HG03457 (cell line): ENCODE data around the gene TMIE.

Source experiments
- ATAC-seq: cut with Tn5 transposase; IDR thresholded peaks from one replicate; pipeline ENCODE4 v1.9.1; 2021; ENCODE audit warnings: moderate number of reproducible peaks; ENCODE audit not compliant: unreplicated experiment

The TMIE gene

DNA sequence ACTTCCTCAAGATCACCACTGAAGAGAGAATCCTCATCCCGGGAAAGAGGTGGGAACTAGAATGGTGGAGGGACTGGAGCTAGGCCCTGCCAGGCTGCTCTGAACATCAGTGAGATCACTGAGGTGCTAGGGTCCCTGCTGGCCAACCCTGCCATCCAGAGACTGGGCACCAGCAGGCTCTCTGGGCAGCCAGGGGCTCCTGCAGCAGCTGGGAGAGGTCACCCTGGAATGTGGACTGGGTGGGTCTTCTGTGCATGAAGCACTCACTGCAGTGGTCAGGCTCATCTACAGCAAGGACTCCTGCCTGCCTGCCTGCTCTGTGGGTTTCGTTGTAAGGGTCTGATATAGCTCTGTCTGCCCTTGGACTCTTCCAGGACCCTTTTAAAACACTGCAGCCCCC, 32.6 kb upstream of the TMIE start:
- ATAC-seq, result no peak

DNA sequence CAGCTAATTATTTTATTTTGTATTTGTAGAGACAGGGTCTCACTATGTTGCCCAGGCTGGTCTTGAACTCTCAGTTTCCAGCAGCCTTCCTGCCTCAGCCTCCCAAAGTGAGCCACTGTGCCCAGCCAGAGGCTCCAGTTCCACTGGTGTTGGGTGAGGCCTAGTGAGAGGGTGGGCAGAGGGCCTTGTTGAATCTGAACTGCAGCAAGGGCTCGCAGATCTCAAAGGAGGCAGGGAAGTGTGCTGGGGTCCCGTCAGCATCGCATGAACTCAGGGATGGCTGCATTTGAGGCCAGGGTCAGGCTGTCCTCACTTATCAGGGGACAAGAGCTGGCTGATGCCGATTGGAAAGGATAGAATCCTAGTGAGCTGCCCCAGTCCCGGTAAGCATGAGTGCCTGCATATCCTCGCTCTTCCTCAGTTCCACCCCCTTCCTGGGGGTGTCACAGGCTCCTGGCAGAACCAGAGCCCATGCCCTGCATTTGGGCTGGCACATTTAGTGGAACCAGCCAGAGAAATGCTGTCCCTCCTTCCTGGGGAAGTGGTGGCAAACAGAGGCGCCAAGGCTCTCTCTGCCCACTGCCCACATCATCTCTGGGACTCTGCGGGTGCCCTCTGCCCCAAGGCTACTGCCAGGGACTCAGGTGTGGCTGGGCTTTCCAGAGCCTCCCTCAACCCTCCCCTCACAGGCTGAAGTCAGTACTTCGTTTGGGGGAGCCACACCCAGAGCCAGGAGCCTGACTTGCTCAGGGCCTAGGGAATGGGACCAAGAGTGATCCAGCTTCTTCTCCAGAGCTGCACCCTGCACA, 31.8 kb upstream of the TMIE start:
- no peak for ATAC-seq

GRCh38 chr3:46670000-46670890, 30.9 kb upstream of the TMIE start:
- ATAC-seq, result no peak

GRCh38 chr3:46670891-46671427, 30.2 kb upstream of the TMIE start:
- ATAC-seq, result no peak

GRCh38 chr3:46671541-46672348, 29.4 kb upstream of the TMIE start:
- ATAC-seq, result no peak

GRCh38 chr3:46672349-46672695, 28.9 kb upstream of the TMIE start:
- no peak for ATAC-seq

DNA sequence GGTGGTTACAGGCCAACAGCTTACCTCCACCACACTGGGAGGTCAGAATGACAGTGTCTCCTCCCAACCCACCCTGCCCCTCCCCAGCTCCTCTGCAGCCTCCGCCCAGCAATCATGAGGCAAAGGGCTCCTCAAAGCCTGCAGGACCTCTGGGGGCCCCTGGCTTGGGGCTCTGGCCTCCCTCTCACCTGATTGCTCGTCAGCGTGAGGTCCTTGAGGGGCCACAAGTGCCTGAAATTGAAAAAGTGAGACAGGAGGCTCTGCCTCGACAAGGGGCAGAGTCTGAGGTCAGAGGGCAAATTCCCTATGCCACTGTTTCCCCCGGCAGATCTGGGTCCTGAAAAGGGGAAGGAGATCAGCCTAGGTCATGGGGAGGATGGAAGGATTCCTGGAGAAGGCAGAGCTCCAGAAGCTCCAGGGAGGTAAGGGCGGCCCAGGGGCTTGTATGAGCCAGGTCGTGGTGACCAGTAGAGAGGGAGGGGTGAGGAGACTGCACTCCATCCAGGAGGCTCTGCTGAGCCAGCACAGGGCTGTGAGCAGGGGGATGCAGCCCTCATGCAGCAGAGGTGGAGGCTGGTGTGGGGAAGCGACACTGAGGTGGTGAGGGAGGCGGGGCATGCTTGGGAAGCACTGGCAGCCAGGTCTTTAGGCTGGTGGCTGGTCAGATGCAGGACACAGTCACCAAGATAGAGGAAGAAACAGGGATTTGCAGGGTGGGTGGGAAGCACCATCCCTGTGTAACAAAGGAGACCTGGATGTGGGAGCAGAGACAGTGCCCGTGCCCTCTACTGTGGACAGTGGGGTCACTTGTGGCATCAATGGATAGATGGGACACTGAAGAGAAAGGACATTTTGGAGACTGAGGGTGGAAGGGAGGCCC, 27.8 kb upstream of the TMIE start:
- no peak for ATAC-seq

DNA sequence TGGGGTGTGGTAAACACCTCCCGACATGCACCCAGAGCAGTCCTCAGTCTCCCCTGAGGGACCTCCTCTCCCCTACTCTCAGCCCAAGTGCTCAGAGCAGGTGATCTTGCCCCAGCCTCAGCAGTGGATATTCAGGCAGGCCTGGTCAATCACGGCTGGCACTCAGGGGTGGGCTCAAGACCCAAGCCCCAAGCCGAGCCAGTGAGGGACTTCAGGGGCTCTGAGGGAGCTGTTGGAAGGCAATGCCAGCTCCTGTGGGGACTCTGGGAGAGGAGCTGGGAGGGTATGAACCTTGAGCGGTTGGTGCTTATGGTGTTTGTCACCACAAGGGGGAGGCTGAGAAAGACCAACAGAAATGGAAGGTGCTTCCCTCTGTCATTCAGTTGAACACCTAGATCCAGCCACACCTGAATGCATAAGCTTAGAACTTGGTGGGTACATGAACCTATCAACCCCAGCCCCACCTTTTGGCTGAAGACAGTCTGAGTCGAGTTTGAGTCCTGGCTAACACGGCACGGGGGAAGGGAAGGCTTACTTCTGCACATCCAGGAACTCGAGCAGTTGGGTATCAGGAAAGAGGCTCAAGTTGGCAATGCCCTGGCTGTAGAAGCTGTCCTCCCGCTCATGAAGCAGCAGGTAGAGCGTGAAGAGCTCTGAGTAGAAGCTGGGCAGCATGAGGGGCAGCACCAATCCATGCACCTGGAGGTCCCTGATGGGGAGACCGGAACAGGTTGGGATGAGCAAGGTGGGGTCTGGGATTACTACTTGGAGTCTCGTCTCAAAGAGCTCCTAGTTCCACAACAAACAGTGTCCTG, 27.0 kb upstream of the TMIE start:
- no peak for ATAC-seq

GRCh38 chr3:46675426-46675825, 25.8 kb upstream of the TMIE start:
- no peak for ATAC-seq

GRCh38 chr3:46675843-46676567, 25.2 kb upstream of the TMIE start:
- no peak for ATAC-seq

GRCh38 chr3:46676601-46677410, 24.4 kb upstream of the TMIE start:
- ATAC-seq, result no peak

- ATAC-seq, result no peak
These were observed 23.8 kb upstream of the TMIE start for GRCh38 chr3:46677411-46677726.

- ATAC-seq, result no peak
These were observed 22.9 kb upstream of the TMIE start for GRCh38 chr3:46678280-46678679.

- ATAC-seq, result no peak
These were observed 21.5 kb upstream of the TMIE start for GRCh38 chr3:46679681-46680080.

DNA sequence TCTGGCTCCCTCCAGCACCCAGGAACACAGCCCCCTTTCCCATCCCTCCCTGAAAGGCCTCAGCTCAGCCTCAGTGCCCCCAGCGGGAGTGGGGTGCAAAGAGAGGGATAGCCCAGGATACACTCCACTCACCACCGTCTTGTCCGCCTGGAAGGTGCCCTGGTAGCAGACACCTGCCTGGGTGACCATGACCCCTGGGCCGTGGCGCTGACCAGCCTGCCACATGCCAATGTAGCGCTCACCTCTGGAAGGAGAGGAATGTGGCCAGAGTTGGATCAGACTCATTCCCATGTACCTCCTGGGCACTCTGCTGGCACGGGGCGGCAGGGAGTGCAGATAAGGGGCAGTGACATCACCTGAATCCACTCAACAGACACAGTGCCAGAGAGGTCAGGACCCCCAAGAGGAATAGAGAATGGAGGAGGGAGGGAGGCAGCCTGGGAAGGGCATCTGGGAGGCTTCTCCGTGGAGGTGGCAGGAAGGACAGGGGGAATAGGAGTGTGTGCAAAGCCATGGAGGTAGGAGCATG, 20.8 kb upstream of the TMIE start:
- no peak for ATAC-seq

- ATAC-seq, result no peak
These were observed 19.8 kb upstream of the TMIE start for GRCh38 chr3:46681387-46681786.

- no peak for ATAC-seq
These were observed 19.2 kb upstream of the TMIE start for GRCh38 chr3:46681856-46682540.
